Measurements from ENCODE around the gene CLCN6.

- no peak for TF ChIP-seq CTCF (conservative IDR thresholded peaks at IDR 0.05 in 1 of 2, IDR thresholded peaks at IDR 0.05 in 1 of 2; ENCODE audit: low read depth in 1 of 2, low read length in 2 of 2)
- TF ChIP-seq EZH2 (IDR thresholded peaks at IDR 0.05; ENCODE audit: low read length, missing control alignments): no peak
Measured at GRCh38 chr1:11770011-11770410, 36.0 kb upstream of the CLCN6 start.

Data from fibroblast of lung (primary cell).